ENCODE data around the gene SEBOX.

SEBOX gene

GRCh38 chr17:28379814-28380801 is 15.1 kb upstream of the SEBOX start:
- TF ChIP-seq CREB1 (IDR thresholded peaks at IDR 0.05; ENCODE audit: low read depth), result no peak
- no peak for TF ChIP-seq ZBTB7A (IDR thresholded peaks at IDR 0.05; ENCODE audit: low read depth)
- no peak for TF ChIP-seq EGR1 (IDR thresholded peaks at IDR 0.05)
- no peak for TF ChIP-seq TAF1 (IDR thresholded peaks at IDR 0.05; ENCODE audit: low read depth)
- TF ChIP-seq YY1 (IDR thresholded peaks at IDR 0.05; ENCODE audit: low read depth), result no peak
- TF ChIP-seq FOXM1 (IDR thresholded peaks at IDR 0.05; ENCODE audit: borderline replicate concordance, low read depth), result no peak
- no peak for TF ChIP-seq USF1 (IDR thresholded peaks at IDR 0.05)
- no peak for TF ChIP-seq EP300 (IDR thresholded peaks at IDR 0.05; ENCODE audit: borderline replicate concordance)
- TF ChIP-seq CEBPB (IDR thresholded peaks at IDR 0.05), result no peak
- no peak for TF ChIP-seq TCF12 (IDR thresholded peaks at IDR 0.05; ENCODE audit: low read depth)
- no peak for TF ChIP-seq TEAD4 (IDR thresholded peaks at IDR 0.05)
- no peak for TF ChIP-seq REST (IDR thresholded peaks at IDR 0.05; ENCODE audit: low read depth)
- no peak for TF ChIP-seq RAD21 (IDR thresholded peaks at IDR 0.05; ENCODE audit: low read depth)
- TF ChIP-seq NFIC (IDR thresholded peaks at IDR 0.05), result no peak
- TF ChIP-seq, protein P1, sequence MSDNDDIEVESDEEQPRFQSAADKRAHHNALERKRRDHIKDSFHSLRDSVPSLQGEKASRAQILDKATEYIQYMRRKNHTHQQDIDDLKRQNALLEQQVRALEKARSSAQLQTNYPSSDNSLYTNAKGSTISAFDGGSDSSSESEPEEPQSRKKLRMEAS (IDR thresholded peaks at IDR 0.05), result no peak

GRCh38 chr17:28372945-28373274 is 7.9 kb upstream of the SEBOX start:
- TF ChIP-seq CREB1 (IDR thresholded peaks at IDR 0.05; ENCODE audit: low read depth), result no peak
- TF ChIP-seq TEAD4 (IDR thresholded peaks at IDR 0.05), result no peak
- no peak for TF ChIP-seq ZBTB7A (IDR thresholded peaks at IDR 0.05; ENCODE audit: low read depth)
- no peak for TF ChIP-seq USF1 (IDR thresholded peaks at IDR 0.05)
- TF ChIP-seq YY1 (IDR thresholded peaks at IDR 0.05; ENCODE audit: low read depth), result no peak
- TF ChIP-seq RAD21 (IDR thresholded peaks at IDR 0.05; ENCODE audit: low read depth), result no peak
- TF ChIP-seq, protein P1 (IDR thresholded peaks at IDR 0.05), result no peak
- no peak for TF ChIP-seq FOXM1 (IDR thresholded peaks at IDR 0.05; ENCODE audit: borderline replicate concordance, low read depth)
- no peak for TF ChIP-seq REST (IDR thresholded peaks at IDR 0.05; ENCODE audit: low read depth)
- no peak for TF ChIP-seq EGR1 (IDR thresholded peaks at IDR 0.05)
- no peak for TF ChIP-seq EP300 (IDR thresholded peaks at IDR 0.05; ENCODE audit: borderline replicate concordance)
- TF ChIP-seq NFIC (IDR thresholded peaks at IDR 0.05), result no peak
- TF ChIP-seq CEBPB (IDR thresholded peaks at IDR 0.05), result no peak
- TF ChIP-seq TAF1 (IDR thresholded peaks at IDR 0.05; ENCODE audit: low read depth), result no peak
- TF ChIP-seq TCF12 (IDR thresholded peaks at IDR 0.05; ENCODE audit: low read depth), result no peak

- TF ChIP-seq REST (IDR thresholded peaks at IDR 0.05; ENCODE audit: low read depth) (peak; percentile 21; the same call in 1 of the 2 replicates), TAF1 (IDR thresholded peaks at IDR 0.05; ENCODE audit: low read depth) (no peak)
- TF ChIP-seq, protein P1 (IDR thresholded peaks at IDR 0.05), result peak; percentile 39; the same call in 1 of the 2 replicates
Measured at GRCh38 chr17:28372203-28372944, 7.4 kb upstream of the SEBOX start.
